ENCODE data around the gene LTF. TPM values are rescaled to one million over a fixed set of nuclear protein-coding genes. Genes with fewer than 3 reads are reported as not detected.

Gene LTF
- total and polyA plus RNA-seq, 9 of the 15 experiments (the other 6 are each of a cell fraction or from before 2014, with no cell fraction given): 0.07 TPM; not detected in 8

DNA sequence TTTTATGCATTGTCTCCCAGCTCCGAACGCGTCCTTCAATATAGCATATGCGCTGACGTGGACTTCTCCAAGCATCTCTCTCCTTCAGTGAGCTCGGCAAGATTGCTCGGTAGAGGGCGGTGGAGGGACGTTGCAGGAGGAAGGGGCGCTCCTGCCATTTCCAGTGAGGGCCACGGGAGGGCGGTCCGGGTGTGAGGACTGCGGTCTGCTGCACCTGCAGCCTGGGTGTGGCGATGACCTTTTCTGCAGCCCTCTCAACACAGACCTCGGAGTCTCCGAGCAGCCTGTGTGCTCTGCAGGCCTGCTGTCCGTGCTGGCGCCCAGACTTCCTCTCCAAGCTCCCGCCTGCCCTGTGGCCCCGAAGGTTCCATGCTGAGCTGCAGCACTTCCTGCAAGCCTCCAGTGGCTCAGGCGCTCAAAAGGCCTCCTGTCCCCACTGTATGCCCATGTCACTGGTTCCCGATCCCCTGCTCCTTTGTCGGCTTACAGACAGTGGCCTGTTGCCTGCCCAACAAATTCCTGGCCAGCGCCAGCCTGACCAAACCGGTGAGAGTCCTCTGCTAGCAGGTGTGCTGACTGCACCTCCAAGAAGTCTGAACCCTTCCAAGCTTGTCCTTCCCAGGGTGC lies 24.1 kb upstream of the LTF start (continued):
- TF ChIP-seq BRD9 (IDR thresholded peaks at IDR 0.05; ENCODE audit: low read depth, partially characterized antibody) (no peak), NUFIP1 (IDR thresholded peaks at IDR 0.05; ENCODE audit: partially characterized antibody) (no peak), EZH2 (IDR thresholded peaks at IDR 0.05; ENCODE audit: borderline replicate concordance, low read depth, low read length) (no peak), ZNF12 (CRISPR knock-in tag; IDR thresholded peaks at IDR 0.05) (peak; percentile 64; the same call in 1 of the 2 replicates), KAT2B (IDR thresholded peaks at IDR 0.05; ENCODE audit: low read depth, low read length) (peak; percentile 18), MTA3 (IDR thresholded peaks at IDR 0.05; ENCODE audit: borderline replicate concordance) (peak; percentile 79; the same call in 1 of the 2 replicates), GTF2F1 (IDR thresholded peaks at IDR 0.05; ENCODE audit: low read depth, low read length) (no peak), SETDB1 (IDR thresholded peaks at IDR 0.05; ENCODE audit: low read length) (no peak), RBBP5 (IDR thresholded peaks at IDR 0.05; ENCODE audit: borderline replicate concordance, insufficient read depth, low read length, poor library complexity, severe bottlenecking) (peak; percentile 1), CBFA2T3 (IDR thresholded peaks at IDR 0.05) (peak; percentile 66), DIDO1 (tag; IDR thresholded peaks at IDR 0.05; ENCODE audit: low read depth) (no peak), NFATC3 (IDR thresholded peaks at IDR 0.05) (no peak), ETV6 (IDR thresholded peaks at IDR 0.05; ENCODE audit: borderline replicate concordance in 1 of 2, low read depth in 2 of 2, low read length in 1 of 2) (no peak), ETV6 (CRISPR knock-in tag; IDR thresholded peaks at IDR 0.05; ENCODE audit: borderline replicate concordance) (no peak), TAF1 (IDR thresholded peaks at IDR 0.05; ENCODE audit: control insufficient read depth, extremely low read depth, insufficient read depth, low read length, severe bottlenecking) (no peak), RBM39 (optimal IDR thresholded peaks at IDR 0.05; ENCODE audit: low read depth, low read length) (no peak), NCOA2 (IDR thresholded peaks at IDR 0.05; ENCODE audit: partially characterized antibody in 2 of 2) (no peak)
- TF ChIP-seq, protein P1, sequence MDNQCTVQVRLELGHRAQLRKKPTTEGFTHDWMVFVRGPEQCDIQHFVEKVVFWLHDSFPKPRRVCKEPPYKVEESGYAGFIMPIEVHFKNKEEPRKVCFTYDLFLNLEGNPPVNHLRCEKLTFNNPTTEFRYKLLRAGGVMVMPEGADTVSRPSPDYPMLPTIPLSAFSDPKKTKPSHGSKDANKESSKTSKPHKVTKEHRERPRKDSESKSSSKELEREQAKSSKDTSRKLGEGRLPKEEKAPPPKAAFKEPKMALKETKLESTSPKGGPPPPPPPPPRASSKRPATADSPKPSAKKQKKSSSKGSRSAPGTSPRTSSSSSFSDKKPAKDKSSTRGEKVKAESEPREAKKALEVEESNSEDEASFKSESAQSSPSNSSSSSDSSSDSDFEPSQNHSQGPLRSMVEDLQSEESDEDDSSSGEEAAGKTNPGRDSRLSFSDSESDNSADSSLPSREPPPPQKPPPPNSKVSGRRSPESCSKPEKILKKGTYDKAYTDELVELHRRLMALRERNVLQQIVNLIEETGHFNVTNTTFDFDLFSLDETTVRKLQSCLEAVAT (IDR thresholded peaks at IDR 0.05): peak; percentile 68 to 99
- TF ChIP-seq, protein P2, sequence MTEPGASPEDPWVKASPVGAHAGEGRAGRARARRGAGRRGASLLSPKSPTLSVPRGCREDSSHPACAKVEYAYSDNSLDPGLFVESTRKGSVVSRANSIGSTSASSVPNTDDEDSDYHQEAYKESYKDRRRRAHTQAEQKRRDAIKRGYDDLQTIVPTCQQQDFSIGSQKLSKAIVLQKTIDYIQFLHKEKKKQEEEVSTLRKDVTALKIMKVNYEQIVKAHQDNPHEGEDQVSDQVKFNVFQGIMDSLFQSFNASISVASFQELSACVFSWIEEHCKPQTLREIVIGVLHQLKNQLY (CRISPR knock-in tag; conservative IDR thresholded peaks at IDR 0.05): no peak
- TF ChIP-seq, protein P3, sequence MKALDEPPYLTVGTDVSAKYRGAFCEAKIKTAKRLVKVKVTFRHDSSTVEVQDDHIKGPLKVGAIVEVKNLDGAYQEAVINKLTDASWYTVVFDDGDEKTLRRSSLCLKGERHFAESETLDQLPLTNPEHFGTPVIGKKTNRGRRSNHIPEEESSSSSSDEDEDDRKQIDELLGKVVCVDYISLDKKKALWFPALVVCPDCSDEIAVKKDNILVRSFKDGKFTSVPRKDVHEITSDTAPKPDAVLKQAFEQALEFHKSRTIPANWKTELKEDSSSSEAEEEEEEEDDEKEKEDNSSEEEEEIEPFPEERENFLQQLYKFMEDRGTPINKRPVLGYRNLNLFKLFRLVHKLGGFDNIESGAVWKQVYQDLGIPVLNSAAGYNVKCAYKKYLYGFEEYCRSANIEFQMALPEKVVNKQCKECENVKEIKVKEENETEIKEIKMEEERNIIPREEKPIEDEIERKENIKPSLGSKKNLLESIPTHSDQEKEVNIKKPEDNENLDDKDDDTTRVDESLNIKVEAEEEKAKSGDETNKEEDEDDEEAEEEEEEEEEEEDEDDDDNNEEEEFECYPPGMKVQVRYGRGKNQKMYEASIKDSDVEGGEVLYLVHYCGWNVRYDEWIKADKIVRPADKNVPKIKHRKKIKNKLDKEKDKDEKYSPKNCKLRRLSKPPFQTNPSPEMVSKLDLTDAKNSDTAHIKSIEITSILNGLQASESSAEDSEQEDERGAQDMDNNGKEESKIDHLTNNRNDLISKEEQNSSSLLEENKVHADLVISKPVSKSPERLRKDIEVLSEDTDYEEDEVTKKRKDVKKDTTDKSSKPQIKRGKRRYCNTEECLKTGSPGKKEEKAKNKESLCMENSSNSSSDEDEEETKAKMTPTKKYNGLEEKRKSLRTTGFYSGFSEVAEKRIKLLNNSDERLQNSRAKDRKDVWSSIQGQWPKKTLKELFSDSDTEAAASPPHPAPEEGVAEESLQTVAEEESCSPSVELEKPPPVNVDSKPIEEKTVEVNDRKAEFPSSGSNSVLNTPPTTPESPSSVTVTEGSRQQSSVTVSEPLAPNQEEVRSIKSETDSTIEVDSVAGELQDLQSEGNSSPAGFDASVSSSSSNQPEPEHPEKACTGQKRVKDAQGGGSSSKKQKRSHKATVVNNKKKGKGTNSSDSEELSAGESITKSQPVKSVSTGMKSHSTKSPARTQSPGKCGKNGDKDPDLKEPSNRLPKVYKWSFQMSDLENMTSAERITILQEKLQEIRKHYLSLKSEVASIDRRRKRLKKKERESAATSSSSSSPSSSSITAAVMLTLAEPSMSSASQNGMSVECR (CRISPR knock-in tag; IDR thresholded peaks at IDR 0.05): peak; percentile 42; the same call in 1 of the 2 replicates
- TF ChIP-seq, protein P4, sequence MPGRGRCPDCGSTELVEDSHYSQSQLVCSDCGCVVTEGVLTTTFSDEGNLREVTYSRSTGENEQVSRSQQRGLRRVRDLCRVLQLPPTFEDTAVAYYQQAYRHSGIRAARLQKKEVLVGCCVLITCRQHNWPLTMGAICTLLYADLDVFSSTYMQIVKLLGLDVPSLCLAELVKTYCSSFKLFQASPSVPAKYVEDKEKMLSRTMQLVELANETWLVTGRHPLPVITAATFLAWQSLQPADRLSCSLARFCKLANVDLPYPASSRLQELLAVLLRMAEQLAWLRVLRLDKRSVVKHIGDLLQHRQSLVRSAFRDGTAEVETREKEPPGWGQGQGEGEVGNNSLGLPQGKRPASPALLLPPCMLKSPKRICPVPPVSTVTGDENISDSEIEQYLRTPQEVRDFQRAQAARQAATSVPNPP (IDR thresholded peaks at IDR 0.05; ENCODE audit: borderline replicate concordance, insufficient read depth, insufficient read length): no peak

Measured in K562 (cell line).